HG03460 (cell line): Measurements from ENCODE around the gene PLEKHO2.

Experiments used
- ATAC-seq: cut with Tn5 transposase; IDR thresholded peaks from one replicate; pipeline ENCODE4 v1.9.1; 2021; ENCODE audit not compliant: unreplicated experiment

Gene PLEKHO2

DNA sequence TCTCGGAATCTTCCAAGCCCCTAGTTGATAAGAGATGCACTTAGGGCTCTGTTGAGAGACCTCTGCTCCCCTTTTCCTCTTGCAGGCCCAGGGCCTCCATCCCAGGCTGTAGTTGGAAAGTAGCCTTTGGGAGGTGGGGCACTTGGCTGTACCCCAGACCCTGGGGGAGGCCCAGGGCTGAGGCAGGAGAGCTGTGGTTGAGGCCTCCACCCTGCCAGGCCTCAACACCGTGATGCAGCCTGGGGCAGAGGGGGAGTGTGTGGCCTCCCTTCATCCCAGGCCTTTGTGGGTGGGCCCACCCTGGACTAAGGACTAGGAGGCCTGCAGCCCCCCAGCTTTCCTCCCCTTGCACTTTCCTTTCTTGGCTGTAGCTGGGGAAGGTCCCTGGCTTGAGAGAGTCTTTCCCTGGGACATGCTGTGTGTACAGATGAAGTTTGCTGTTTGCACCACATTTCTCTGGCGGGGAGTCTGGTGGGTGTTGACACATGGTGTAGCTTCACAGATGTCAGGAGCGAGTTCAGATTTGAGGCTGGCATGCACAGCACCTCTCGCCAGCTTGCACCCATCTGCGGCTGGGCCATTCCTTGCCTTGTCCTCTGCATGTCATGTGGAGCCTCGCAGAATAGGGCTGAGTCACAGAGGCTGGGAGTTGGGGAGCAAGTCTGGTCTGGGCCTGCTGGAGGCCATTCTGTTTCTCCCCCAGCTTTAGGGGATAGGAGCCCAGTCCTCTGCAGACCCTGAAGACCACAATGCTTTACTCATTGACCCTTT is 13.7 kb downstream of the PLEKHO2 start:
- no peak for ATAC-seq

DNA sequence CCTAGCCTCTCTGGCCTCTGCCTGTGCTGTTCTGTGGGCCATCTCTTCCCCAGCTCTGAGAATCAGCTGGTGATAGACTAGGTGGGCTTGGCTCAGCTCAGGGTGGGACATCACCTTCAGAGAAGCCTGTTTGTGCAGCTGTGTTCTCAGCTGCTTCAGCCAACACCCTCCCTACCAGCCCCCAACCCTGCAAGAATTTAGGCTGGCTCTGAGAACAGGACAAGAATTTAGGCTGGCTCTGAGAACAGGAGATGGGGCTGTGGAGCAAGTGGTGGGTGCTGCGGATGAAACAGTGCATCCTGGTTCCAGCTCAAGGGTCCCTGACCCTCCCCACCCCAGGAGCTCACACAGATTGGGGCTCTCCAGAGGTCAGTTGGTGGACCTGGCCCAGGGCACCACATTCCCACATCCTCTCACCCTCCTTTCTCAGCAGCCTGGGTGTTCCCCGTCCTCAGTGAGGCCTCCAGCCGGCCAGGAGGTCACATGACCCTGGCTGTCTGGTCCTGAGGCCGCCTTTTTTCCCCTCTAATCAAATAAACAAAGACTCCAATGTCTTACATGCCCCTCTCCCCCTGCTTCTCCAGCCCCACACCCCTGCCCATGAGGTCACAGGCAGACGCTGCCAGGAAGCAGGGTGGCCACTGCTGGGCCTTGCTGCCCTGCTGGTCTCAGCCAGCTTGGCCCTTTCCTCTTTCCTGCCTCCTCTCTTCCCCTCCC is 14.9 kb downstream of the PLEKHO2 start:
- no peak for ATAC-seq

DNA sequence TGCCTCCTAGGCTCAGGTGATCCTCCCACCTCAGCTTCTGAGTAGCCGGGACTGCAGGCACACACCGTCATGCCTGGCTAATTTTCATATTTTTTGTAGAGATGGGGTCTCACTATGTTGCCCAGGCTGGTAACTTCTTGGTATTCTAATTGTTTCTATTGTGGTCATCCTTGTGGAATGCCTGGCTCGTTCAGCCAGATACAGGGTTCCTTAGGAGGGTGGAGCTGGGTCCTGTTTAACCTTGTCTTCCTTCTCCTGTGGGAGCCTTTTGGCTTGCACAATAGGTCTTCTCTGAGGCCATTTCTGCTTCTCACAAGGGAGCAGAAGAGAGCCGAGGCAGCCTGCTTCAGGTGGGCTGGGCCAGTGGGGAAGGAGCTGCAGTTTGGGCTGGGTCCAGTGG is 15.7 kb downstream of the PLEKHO2 start:
- ATAC-seq, result no peak

DNA sequence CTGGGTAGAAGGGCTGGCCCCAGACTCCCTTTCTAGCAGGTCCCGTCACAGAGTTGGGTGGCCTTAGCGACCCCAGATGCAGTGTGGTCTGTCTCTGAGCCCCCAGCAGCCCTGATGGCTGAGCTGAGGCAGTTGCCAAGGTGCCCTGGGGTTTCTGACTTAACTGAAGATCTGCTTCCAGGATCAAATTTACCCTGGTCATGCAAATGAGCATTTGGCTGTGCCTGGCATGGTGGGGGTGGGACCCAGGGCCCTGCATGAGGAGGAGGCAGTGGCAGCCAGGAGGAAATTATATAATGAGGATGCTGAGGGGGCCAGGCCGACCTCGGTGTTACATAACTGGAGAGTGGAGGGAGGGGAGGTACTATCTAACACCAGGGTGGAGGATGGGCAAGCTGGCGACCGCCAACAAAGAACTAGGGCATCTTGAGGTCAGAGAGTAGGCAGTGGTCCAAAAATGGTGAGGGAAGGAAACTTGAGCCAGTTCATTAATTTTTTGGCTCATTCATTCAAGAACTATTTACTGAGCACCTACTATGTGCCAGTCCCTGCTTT is 16.4 kb downstream of the PLEKHO2 start:
- no peak for ATAC-seq

DNA sequence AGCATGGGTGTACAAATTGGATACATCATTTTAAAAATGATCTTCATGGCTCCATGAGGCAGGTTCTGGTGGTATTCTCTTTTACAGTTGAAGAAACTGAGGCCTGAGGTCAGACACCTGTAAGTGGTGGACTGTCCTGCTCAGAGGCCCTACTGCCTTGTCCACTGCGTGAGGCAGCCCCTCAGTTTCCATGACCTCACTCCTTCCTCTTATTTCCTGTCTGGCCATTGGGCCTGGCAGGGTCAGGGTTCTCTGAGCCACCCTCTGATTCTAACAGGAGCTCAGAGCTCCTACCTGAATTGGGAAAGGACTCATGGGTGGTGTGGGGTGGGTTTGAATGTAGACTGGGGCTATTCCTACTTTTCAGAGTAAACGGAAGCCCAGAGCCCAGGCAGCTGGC is 17.5 kb downstream of the PLEKHO2 start:
- no peak for ATAC-seq

DNA sequence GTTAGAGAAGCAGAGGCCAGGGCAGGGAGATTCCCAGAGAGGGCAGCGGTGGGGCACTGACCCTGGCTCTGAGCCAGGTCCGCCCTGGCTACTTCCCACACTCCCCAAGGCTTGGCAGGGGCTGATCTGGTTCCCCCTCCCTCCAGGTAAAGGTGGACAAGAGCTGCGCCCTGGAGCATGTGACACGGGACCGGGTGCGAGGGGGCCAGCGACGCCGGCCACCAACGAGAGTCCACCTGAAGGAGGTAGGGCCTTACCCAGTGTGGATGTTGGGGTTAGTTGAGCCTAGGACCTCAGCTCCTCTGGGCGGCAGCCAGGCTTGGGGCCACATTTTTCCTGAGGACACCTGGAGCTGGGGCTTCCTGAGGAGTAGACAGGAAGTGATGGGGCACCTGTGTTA is 19.6 kb downstream of the PLEKHO2 start:
- ATAC-seq, result no peak

DNA sequence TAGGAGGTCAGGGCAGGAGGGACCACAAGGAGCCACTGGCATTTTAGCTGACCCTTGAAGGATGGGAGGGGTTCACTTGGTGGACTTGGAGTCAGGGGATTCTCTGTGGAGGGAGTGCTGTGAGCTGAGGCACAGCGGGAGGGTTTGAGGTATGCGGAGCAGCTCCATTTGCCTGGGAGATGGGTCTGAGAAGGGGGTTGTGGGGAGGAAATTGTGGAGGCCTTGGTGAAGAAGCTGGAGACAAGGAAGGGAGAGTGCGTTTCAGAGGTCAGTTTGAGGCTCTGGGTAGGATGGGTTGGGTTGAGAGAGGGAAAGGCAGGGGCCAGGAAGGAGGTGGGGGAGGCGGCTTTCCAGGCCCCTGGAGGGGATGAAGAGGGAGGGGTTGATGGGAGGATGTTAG is 20.2 kb downstream of the PLEKHO2 start:
- no peak for ATAC-seq

DNA sequence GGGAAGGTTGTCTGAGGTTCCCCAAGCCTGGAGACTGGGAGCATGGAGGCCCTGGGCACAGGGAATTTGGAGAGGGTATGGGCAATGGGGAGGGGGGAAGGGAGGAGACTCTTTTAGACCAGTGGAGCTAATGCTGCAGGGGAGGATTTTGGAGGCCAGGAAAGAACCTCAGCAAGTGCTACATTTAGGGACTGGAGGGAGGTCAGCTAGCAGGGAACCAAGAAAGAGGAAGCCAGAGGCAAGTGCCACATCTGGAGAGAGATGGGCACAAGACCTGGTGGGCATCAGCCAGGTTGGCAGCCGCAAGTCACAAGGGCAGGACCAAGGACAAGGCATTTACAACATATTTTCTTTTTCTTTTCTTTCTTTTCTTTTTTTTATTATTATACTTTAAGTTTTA is 20.7 kb downstream of the PLEKHO2 start:
- ATAC-seq, result no peak

DNA sequence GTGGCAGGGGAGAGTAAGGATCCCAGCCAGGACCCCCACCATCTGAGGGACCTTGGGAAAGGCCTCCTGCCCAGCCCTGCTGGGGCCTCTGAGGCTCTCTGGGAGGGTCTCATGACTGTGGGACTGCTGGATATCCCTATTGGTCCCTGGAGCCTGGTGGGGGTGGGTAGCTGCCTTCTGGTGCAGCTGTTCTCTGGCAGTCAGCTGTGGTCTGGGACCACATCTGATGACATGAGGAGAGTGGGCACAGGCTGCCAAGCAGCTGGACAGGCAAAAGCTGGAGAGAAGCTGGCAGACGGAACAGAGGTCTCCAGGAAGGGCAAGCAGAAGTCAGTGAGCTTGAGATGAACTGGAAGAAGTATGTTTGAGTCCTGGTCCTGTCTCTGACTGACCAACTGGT is 22.4 kb downstream of the PLEKHO2 start:
- ATAC-seq, result no peak

DNA sequence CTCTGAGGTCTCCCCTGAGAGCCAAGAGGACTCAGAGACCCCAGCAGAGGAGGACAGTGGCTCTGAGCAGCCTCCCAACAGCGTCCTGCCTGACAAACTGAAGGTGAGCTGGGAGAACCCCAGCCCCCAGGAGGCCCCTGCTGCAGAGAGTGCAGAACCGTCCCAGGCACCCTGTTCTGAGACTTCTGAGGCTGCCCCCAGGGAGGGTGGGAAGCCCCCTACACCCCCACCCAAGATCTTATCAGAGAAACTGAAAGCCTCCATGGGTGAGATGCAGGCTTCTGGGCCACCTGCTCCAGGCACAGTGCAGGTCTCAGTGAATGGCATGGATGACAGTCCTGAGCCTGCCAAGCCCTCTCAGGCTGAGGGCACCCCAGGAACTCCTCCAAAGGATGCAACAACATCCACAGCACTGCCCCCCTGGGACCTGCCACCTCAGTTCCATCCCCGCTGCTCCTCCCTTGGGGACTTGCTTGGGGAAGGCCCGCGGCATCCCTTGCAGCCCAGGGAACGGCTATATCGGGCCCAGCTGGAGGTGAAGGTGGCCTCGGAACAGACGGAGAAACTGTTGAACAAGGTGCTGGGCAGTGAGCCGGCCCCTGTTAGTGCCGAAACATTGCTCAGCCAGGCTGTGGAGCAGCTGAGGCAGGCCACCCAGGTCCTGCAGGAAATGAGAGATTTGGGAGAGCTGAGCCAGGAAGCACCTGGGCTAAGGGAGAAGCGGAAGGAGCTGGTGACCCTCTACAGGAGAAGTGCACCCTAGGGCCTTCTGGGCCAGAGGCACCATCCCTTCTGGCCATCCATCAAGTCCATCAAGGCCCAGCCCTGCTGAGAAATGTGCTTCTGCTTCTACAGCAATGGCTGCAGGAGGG is 23.6 kb downstream of the PLEKHO2 start:
- ATAC-seq, result no peak

DNA sequence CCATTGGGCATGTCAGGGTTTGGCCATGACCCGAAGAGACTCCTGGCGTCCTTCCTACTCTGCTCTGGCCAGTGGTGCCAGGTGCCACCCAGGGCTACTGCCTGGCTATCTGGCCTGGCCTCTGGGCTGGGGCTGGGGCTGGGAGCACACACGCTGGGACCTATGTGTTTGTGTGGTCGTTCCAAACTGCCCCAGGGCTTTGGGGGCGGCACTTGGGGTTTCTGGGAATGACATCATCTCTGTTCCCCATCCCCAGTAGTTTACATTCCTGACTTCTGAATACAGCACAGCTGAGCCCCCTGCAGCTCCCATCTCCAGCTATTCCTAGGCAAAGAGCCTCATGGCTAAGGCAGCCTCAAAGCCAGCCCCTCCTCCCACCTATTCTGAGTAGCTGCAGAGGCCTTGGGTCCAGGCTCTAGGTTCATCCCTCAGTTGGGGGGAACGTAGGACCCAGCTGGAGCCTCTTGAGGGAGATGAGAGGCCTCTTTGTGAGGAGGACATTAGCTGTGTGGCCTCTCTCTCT is 24.3 kb downstream of the PLEKHO2 start:
- no peak for ATAC-seq

DNA sequence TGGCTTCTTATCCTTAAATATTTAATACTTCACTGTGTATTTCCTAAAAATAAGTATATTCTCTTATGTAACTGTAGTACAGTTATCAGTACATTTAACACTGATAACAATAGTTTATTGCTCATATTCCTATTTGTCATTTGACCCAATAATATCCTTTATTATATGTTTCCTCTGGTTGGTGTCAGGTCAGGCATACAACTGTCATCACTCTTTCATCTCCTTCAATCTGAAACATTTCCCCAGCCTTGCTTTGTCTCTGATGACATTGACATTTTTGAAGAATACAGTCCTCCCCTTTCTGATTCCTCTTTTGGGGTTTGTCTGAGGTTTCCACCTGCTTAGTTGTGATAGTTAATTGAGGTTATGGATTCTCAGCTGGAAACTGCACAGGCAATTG is 27.8 kb downstream of the PLEKHO2 start:
- no peak for ATAC-seq

DNA sequence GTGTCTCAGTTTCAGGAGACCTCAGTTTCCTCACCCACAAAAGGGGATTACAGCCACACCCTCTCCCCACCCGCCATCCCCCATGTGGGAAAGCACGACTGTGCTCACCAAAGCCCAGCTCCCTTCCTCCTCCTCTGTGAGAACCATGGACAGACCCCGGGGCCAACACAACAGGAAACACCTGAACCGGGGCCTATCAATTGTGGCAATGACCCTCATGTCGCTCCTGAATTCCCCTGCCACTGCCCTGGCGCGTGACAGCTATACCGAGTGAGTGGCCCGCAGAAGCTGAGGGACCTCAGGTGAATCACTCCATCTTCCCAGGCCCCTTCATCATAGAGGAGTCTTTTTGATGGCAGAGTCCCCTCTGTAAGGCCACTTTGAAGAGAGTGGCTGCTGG is 28.6 kb downstream of the PLEKHO2 start:
- no peak for ATAC-seq

DNA sequence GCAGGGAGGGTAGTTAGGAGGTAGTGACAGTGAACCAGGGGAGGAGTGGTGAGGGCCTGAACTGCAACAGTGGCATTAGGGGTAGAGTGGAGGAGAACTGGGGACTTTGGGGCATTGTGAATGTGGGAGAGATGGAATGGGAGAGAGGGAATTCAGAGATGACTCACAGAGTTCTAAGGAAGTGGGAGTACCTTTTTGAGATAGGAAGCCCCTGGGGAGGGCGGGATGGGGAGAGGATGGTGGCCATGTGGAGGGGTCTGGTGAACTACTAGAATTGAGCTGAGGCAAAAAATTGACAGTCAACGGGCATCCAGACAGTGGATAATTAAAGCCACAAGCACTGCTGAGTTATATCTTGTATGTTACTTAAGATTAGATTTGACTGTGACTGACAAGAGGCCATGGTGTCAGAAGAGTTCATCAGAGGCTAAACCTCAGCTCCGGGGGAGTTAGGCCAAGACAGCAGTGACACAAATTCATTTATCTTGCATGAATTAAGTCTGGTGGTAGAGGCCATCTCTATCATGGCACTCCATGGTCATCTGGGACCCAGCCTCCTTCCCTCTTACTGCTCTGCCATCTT is 34.0 kb downstream of the PLEKHO2 start:
- no peak for ATAC-seq

DNA sequence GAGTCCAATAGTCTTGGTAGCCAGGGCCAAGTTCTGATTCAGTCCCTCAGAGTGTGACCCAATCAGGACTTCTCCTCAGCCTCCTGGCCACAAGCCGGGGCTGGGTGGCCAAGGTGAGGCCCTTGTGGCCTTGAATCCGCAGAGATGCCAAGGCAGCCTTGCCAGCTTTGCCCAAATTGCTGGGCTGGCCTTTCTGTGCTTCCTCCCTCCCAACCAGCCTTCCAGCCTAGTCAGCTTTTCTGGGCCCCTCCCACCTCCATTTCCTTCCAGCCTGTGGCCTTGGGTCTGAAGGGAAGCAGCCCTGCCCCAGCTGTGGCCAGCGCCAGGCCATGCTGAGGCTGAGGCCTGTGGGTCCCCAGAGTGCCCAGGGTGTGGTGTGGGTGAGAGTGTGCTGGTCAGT is 35.7 kb downstream of the PLEKHO2 start:
- no peak for ATAC-seq

DNA sequence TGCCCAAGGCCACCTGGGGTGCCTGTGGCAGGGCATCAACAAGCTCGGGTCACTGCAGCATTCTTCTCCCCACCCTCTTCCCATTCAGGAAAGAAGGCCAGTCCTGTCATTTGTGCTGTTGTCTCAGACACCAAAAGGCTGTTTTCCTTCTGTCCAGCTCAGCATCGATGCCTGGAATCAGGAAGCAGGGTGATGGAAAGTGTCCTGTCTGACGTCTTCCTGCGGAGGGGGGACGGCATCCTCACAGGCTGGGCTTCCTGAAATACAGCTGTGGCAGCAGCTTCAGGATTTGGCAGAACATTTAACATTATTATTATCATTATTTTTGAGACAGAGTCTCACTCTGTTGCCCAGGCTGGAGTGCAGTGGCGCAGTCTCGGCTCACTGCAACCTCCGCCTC is 37.0 kb downstream of the PLEKHO2 start:
- no peak for ATAC-seq

DNA sequence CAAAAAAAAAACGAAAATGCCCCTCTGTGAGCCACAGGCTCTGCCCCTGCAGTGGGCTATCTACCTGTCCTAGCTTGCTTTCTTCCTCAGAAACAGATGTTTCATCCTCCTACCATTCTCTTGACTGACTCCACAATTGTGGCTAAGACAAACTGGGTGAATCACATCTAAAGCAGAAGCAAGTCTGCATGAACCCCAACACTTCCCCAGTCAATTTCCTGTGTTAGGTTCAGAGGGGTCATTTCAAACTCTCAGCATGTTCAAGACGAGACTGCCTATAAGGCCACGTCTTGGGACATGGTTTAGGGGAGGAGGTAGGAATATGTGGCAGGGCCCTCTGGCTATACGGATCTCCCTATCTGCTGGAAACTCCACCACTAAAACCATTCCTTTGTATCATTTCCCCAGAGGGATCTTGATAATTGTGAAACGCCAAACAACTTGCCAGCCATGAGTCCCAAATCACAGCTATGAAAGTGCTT is 41.4 kb downstream of the PLEKHO2 start:
- ATAC-seq, result peak; percentile 54

DNA sequence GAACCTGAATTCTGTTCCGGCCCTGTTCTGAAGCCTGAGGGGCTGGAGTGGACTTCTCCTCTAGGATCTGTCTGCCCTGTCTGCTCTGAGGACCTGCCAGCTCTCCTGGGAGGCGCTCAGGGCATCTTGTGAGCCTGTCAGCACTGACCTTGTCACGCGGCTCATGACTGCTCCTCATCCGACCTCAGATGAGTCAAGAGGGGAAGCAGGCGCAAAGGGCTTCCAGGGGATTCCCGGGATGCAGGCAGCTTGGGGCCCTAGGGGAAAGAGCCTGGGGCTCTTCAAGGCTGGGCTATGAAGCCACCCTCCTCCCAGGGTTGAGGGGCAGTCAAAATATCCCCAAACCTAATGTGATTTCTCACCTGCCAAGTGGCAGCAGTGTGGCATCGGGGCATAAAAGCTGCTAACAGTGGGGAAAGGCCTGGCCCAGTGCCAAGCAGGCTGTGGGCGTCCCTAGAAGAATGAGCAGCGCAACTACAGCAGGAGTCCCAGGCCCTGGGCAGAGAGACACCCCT is 42.3 kb downstream of the PLEKHO2 start:
- ATAC-seq, result peak; percentile 60

DNA sequence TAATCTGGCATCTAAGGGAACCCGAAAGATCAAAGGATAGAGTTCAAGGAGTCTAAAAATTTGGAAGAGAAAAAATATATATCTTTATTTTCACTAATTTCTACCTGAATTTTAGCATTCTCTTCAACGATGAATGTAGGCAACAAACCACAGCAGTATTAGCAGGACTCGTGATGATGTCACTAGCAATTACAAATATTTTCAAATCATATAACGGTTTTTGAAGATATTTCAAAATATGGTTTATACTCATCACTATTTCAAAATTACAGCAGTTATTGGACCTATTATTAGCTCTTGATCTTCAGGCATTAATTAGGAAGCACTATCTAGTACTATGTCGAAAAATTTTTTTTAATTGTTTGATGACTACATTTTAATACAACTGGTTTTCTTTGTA is 43.0 kb downstream of the PLEKHO2 start:
- no peak for ATAC-seq

DNA sequence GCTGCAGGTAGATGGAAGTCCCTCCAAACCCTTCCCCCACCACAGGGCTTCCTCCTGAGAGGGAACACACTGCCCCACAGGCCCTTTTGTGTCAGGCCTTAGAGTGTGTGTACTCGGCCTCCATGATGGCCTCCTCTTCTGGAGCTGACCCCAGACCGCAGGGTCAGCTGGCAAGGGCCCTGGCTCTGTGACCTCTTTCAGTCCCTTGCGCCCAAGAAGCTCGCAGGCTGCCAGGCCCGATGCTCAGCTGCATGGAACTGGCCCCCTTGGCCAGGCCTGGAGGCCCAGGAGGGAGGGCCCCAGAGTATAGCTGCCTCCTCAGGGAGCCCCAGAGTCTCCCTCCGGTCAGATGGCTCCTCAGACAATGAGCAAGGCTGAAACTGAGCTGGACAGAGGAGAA is 46.6 kb downstream of the PLEKHO2 start:
- no peak for ATAC-seq
